ENCODE measurements around the gene TNK2.
"Not testable (repeated sequence)": the region's sequence is repeated elsewhere in the genome, so short reads cannot be mapped to it uniquely, and the experiment has no call there.

The TNK2 gene

DNA sequence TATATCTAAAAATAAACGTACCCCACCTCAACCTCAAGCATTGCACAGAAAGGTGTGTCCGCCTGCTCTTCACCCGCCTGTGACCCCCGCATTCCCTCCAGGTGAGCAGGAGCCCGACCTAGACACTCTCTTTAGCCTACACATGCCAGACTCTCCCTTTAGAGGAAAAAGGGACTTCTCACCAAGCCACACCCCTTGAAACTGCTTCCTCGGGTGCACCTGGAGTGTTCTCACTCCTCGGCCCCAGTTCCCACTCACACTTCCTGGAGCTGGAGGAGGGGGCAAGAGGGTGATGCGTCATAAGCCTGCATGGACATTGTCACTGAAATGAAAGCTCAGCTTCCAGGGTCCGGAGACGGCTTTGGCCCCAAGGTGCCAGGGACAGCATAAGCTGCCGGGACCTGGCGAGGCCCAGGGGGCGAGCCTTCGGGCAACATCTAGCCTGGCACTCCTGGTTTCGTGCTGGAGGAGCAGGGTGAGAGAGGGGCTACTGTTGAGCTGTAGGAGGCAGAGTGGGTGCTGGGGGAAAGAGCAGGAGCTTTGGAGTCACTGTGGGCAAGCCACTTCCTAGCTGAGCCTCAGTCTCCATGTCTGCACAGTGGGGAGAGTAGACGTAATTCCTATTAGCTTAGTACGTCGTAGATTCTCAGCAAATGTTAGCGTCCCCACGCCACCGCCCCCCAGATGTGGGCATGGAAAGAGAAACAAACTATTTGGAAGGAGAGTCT, 86.8 kb downstream of the TNK2 start:
- no peak for DNase-seq (ENCODE audit: low read depth)

DNA sequence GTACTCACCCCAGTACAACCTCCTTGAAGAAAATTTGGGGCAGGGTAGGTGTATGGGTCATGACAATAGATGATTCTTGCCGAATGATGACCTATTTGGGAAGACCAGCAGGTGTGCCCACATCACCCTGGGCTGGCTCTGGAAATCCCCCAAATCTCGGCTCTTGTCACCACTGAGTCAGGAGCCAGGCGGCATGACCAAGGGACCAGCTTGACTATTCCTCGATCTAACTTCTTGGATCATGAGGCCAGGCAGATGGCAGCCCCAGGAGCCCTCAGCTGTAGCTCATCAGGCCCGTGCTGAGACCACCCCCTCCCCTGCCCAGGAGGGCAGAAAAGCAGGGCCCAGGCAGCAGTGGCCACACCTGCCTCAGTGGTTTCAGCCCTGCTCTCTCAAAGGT, 87.5 kb downstream of the TNK2 start:
- no peak for DNase-seq (ENCODE audit: low read depth)

DNA sequence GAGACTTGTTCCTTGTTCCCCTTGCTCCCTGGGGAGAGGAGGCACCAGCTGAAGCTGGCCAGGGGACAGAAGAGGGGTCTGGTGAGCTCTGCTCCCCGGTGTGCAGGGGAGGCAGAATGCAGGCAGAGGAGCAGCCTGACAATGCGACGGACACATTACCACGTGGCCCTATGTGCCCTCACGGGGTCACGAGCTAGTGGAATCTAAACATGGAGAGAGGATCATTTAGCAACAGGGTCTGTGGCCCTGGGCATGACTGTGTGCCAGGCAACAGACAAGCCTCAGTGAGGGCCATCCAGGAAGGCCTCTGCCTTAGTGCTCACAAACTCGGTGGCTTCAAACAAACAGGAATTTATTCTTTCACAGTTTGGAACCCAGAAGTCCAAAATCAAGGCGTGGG, 88.2 kb downstream of the TNK2 start:
- DNase-seq (ENCODE audit: low read depth), result no peak

DNA sequence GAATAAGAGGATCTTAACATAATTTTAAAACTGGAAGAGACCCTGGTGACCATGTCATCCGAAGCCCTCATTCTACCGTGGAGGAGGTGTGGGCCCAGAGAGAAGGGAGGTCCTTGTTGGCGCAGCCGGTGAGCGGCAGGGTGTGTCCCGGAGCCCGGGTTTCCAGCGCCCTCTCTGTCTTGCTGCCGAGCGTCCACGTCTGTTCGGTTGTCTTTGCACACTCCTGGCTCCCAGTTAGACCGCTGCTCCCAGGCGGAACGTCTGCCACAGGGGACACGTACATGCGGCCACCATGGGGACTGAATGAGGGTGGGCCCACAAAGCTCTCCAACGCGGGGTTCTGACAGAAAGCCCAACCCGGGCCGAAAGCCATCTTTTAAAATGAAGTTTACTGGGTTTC, 90.0 kb downstream of the TNK2 start:
- no peak for DNase-seq (ENCODE audit: low read depth)

DNA sequence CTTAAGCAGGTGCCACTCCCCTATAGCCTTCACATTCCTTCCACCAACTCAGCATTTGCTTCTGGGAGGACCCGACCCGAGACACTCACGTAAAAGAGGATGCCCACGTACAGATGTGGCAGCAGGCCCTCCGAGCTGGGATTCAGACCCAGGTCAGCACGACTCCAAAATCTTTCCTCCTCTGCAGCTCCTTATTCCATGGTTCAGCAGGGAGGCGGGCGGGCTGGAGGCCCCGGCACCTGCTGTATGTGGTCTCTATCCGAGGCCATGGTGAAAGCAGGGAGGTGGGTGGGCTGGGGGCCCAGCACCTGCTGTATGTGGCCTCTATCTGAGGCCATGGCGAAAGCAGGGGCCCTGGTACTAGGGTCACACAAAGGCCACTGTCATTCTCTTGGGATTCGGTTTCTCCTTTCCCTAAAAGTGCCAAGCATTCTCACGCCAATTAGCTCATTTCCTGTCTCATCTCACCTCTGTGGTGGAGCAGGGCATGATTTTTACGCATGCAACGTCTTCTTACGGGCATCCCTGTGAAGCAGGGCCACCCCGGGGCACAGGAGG, 90.7 kb downstream of the TNK2 start:
- no peak for DNase-seq (ENCODE audit: low read depth)

DNA sequence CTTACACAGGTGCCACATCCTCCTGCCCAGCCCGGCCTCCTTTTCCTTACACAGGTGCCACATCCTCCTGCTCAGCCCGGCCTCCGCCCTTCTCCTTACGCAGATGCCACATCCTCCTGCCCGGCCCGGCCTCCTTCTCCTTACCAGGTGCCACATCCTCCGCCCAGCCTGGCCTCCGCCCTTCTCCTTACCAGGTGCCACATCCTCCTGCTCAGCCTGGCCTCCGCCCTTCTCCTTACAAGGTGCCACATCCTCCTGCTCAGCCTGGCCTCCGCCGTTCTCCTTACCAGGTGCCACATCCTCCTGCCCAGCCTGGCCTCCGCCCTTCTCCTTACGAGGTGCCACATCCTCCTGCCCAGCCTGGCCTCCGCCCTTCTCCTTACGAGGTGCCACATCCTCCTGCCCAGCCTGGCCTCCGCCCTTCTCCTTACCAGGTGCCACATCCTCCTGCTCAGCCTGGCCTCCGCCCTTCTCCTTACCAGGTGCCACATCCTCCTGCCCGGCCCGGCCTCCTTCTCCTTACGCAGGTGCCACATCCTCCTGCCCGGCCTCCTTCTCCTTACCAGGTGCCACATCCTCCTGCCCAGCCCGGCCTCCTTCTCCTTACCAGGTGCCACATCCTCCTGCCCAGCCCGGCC, 92.0 kb downstream of the TNK2 start:
- not testable (repeated sequence) for DNase-seq (ENCODE audit: low read depth)

DNA sequence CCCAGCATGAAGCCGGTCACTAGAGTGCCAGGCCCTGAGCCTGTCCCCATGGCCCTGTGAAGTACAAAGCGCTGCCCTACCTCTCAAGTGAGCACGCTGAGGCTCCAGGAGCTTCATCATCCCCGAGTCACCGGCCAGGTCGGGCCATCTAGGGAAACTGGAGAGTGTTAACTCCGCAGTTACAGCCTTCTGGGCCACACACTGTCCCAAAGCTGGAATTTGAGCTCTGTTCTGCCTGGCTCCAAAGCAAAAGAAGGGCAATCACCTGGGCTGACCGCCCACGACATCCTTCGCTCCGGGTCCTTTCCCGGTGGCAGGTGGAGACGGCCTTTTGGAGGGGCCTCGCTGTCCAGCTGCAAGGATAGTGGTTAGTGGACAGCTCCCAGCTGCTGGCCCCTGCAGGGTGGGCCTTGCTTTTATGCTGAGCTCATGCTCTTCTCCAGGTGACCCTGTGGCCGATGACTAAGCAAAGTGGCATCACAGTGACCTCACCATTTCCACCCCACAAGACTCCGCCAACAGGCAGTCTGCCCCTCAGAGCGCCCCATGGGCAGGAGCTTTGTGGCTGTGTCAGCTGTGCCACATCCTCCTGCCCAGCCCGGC, 93.1 kb downstream of the TNK2 start:
- no peak for DNase-seq (ENCODE audit: low read depth)

DNA sequence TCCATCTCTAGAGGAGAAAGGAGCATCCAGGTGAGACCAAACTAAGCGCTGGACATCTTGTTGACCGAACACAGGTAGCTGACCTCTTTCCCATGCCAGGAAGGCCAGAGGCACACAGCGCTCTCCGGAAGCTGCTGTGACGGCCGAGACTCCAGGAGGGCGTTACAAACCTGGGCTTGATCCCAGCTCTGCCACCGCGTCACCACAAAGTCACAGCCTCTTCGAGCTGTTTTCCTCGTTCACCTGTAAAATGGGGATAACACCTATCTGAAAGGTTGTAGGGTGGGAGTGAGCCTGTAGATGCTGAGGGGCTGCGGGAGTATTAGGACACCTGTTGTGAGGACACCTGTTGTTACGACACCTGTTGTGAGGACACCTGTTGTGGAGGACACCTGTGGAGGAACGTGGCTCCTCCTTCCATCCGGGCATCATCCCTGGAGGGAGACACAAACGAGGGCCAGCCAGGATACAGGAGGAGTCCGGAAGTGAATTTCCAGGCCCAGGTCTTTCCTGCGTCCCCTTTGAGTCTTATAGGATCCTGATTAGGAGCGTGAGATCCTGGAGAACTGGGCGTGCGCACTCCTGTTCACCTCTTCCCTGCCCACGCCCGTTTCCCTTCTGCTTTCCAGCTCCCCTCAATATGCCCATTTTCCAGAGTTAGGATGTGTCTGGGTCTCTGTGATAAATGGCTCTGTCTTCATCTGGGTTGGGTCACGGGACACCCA, 94.3 kb downstream of the TNK2 start:
- no peak for DNase-seq (ENCODE audit: low read depth)

All from T-helper 22 cell (primary cell).